Activated CD4-positive, alpha-beta memory T cell treated with anti-CD3 and anti-CD28 coated beads for 36 hours (primary cell): Measurements from ENCODE around the gene ARID3C. TPM values are rescaled to one million over a fixed set of nuclear protein-coding genes. Genes with fewer than 3 reads are reported as not detected.

ENCODE experiments used
- CTCF ChIA-PET: fragments of 350-600 bp; sonication (Branson Sonifier 250); formaldehyde crosslinking; loops from one replicate; lab custom pipeline; 2021; ENCODE audit warnings: antibody characterized with exemption, inconsistent platforms; lab: Charles Lee
- POLR2A ChIA-PET: fragments of 350-600 bp; sonication (Branson Sonifier 250); formaldehyde crosslinking; loops from one replicate; lab custom pipeline; 2021; ENCODE audit warnings: antibody characterized with exemption; lab: Charles Lee
- DNase-seq: peaks from one replicate; pipeline ENCODE4 v3.0.0-alpha.2; 2020
- H3K27ac Mint-ChIP-seq: one replicate; pipeline ENCODE4 v1.8.0; 2021; ENCODE audit warnings: mixed read lengths
- H3K27me3 Mint-ChIP-seq: one replicate; pipeline ENCODE4 v1.8.0; 2021; ENCODE audit warnings: mixed read lengths
- H3K36me3 Mint-ChIP-seq: one replicate; pipeline ENCODE4 v1.8.0; 2021; ENCODE audit warnings: mixed read lengths
- H3K4me1 Mint-ChIP-seq: one replicate; pipeline ENCODE4 v1.8.0; 2021; ENCODE audit warnings: low read depth, mixed read lengths
- H3K4me3 Mint-ChIP-seq: one replicate; pipeline ENCODE4 v1.8.0; 2021; ENCODE audit warnings: mild to moderate bottlenecking, mixed read lengths
- H3K9me3 Mint-ChIP-seq: one replicate; pipeline ENCODE4 v1.8.0; 2021; ENCODE audit warnings: mixed read lengths
- intact Hi-C: fragments of 100-400 bp; cut with micrococcal nuclease; formaldehyde crosslinking; loops from one replicate; pipeline ENCODE4 v1.15.1; 2023
- total RNA-seq, 2 experiments: library from RNA; stranded (reverse); gene quantifications; one replicate each; pipeline ENCODE4 v1.2.3, GENCODE V29; 2021

The ARID3C gene
- total RNA-seq = under 1 TPM; 0.14 to 0.17 TPM

- intact Hi-C loops = no loop called here
- H3K4me3 Mint-ChIP-seq = peak within 1 kb of the TSS; percentile 66
- POLR2A ChIA-PET = interaction anchor here (1.1 kb wide), 1 partner anchor 8 kb away, joined by 3 read pairs; no protein-coding TSS in a partner anchor
These were observed at the start of gene ARID3C for GRCh38 chr9:34628656-34629490. Gene ARID3C (minus strand): TSS chr9:34629066. CDS start chr9:34628014, 1,052 bp downstream.

GRCh38 chr9:34675869-34676268 lies 47.0 kb upstream of the ARID3C start:
- CTCF ChIA-PET = interaction anchor here (0.7 to 4.0 kb wide), 4 partner anchors 8 to 310 kb away, joined by 3 to 49 read pairs (median 4); no protein-coding TSS in a partner anchor
- H3K36me3 Mint-ChIP-seq = no peaks in the 10 kb centered on the region
- no peak overlapping the region for H3K4me3 Mint-ChIP-seq
- H3K27me3 Mint-ChIP-seq = no peaks in the 10 kb centered on the region
- no peak for DNase-seq
- intact Hi-C loops = loop anchor here (1.0 kb wide), 1 partner anchor 26 kb away; no protein-coding TSS in a partner anchor
- peaks cover 2% of the 10 kb centered on the region for H3K9me3 Mint-ChIP-seq
- peaks cover 2% of the 10 kb centered on the region for H3K4me1 Mint-ChIP-seq
- no peak overlapping the region for H3K27ac Mint-ChIP-seq
- POLR2A ChIA-PET = no interaction called here

More at GRCh38 chr9:34628656-34629490, at the start of gene ARID3C:
- H3K27ac Mint-ChIP-seq = no peak within 1 kb of the TSS
- CTCF ChIA-PET = interaction anchor here (0.9 to 2.2 kb wide), 6 partner anchors 9 to 423 kb away, joined by 3 to 7 read pairs (median 3); partner anchors contain the start of genes DCTN3 and GALT
- H3K4me1 Mint-ChIP-seq = peaks cover 14% of the 10 kb centered on the region
- no peaks in the 10 kb centered on the region for H3K36me3 Mint-ChIP-seq
- DNase-seq = peak; percentile 59
- H3K9me3 Mint-ChIP-seq = no peaks in the 10 kb centered on the region
- peaks cover 46% of the 10 kb centered on the region for H3K27me3 Mint-ChIP-seq

GRCh38 chr9:34675048-34675714 lies 46.3 kb upstream of the ARID3C start:
- H3K27me3 Mint-ChIP-seq = no peaks in the 10 kb centered on the region
- H3K36me3 Mint-ChIP-seq = peaks cover 3% of the 10 kb centered on the region
- H3K27ac Mint-ChIP-seq = no peak overlapping the region
- peaks cover 9% of the 10 kb centered on the region for H3K9me3 Mint-ChIP-seq
- DNase-seq = peak; percentile 74
- ChIA-PET CTCF (interaction anchor here (0.7 to 4.0 kb wide), 4 partner anchors 9 to 310 kb away, joined by 3 to 49 read pairs (median 4); no protein-coding TSS in a partner anchor), POLR2A (no interaction called here)
- H3K4me1 Mint-ChIP-seq = peaks cover 2% of the 10 kb centered on the region
- no peak overlapping the region for H3K4me3 Mint-ChIP-seq
- intact Hi-C loops = loop anchor here (1.0 kb wide), 1 partner anchor 27 kb away; no protein-coding TSS in a partner anchor

GRCh38 chr9:34674440-34674839 lies 45.6 kb upstream of the ARID3C start:
- Mint-ChIP-seq H3K27ac (no peak overlapping the region), H3K9me3 (peaks cover 16% of the 10 kb centered on the region), H3K4me1 (peaks cover 2% of the 10 kb centered on the region), H3K36me3 (peaks cover 7% of the 10 kb centered on the region), H3K4me3 (no peak overlapping the region), H3K27me3 (no peaks in the 10 kb centered on the region)
- no peak for DNase-seq
- POLR2A ChIA-PET = no interaction called here
- intact Hi-C loops = no loop called here
- CTCF ChIA-PET = interaction anchor here (1.9 to 4.0 kb wide), 2 partner anchors 11 to 28 kb away, joined by 5 to 49 read pairs; no protein-coding TSS in a partner anchor

GRCh38 chr9:34671307-34671706 lies 42.4 kb upstream of the ARID3C start:
- ChIA-PET POLR2A (no interaction called here), CTCF (interaction anchor here (0.6 to 1.5 kb wide), 3 partner anchors 31 to 616 kb away, joined by 3 to 5 read pairs (median 3); no protein-coding TSS in a partner anchor)
- peaks cover 9% of the 10 kb centered on the region for H3K4me1 Mint-ChIP-seq
- H3K27me3 Mint-ChIP-seq = no peaks in the 10 kb centered on the region
- no peak overlapping the region for H3K27ac Mint-ChIP-seq
- no peak for DNase-seq
- H3K4me3 Mint-ChIP-seq = no peak overlapping the region
- peaks cover 18% of the 10 kb centered on the region for H3K36me3 Mint-ChIP-seq
- peaks cover 27% of the 10 kb centered on the region for H3K9me3 Mint-ChIP-seq
- intact Hi-C loops = no loop called here

GRCh38 chr9:34669809-34670562 lies 41.1 kb upstream of the ARID3C start:
- peaks cover 18% of the 10 kb centered on the region for H3K36me3 Mint-ChIP-seq
- DNase-seq = no peak
- CTCF ChIA-PET = interaction anchor here (1.5 kb wide), 1 partner anchor 32 kb away, joined by 5 read pairs; no protein-coding TSS in a partner anchor
- peaks cover 13% of the 10 kb centered on the region for H3K4me1 Mint-ChIP-seq
- H3K27me3 Mint-ChIP-seq = no peaks in the 10 kb centered on the region
- H3K4me3 Mint-ChIP-seq = no peak overlapping the region
- peaks cover 27% of the 10 kb centered on the region for H3K9me3 Mint-ChIP-seq
- POLR2A ChIA-PET = no interaction called here
- intact Hi-C loops = loop anchor here (2.0 to 5.0 kb wide), 2 partner anchors 73 to 442 kb away; no protein-coding TSS in a partner anchor
- H3K27ac Mint-ChIP-seq = no peak overlapping the region

GRCh38 chr9:34665381-34666250 lies 36.8 kb upstream of the ARID3C start:
- peaks cover 22% of the 10 kb centered on the region for H3K9me3 Mint-ChIP-seq
- no peaks in the 10 kb centered on the region for H3K27me3 Mint-ChIP-seq
- DNase-seq = peak; percentile 93
- peaks cover 18% of the 10 kb centered on the region for H3K36me3 Mint-ChIP-seq
- H3K4me1 Mint-ChIP-seq = peaks cover 47% of the 10 kb centered on the region
- peak overlapping the region; percentile 85 for H3K27ac Mint-ChIP-seq
- POLR2A ChIA-PET = interaction anchor here (0.5 to 1.7 kb wide), 4 partner anchors 10 to 28 kb away, joined by 3 to 5 read pairs (median 3); partner anchors contain the start of genes GALT, IL11RA and SIGMAR1
- H3K4me3 Mint-ChIP-seq = peak overlapping the region; percentile 78
- intact Hi-C loops = loop anchor here (1.0 to 5.0 kb wide), 5 partner anchors 37 to 447 kb away; partner anchors contain the start of genes DNAI1, DNAJB5, FAM219A and RPP25L
- CTCF ChIA-PET = interaction anchor here (0.9 to 5.0 kb wide), 7 partner anchors 9 to 446 kb away, joined by 3 to 46 read pairs (median 8); partner anchors contain the start of genes GALT and SIGMAR1

GRCh38 chr9:34665067-34665380 lies 36.2 kb upstream of the ARID3C start:
- Mint-ChIP-seq H3K4me3 (peak overlapping the region; percentile 78), H3K27ac (peak overlapping the region; percentile 76), H3K36me3 (peaks cover 14% of the 10 kb centered on the region), H3K4me1 (peaks cover 47% of the 10 kb centered on the region), H3K27me3 (no peaks in the 10 kb centered on the region), H3K9me3 (peaks cover 16% of the 10 kb centered on the region)
- POLR2A ChIA-PET = interaction anchor here (0.5 to 1.7 kb wide), 4 partner anchors 9 to 27 kb away, joined by 3 to 5 read pairs (median 3); partner anchors contain the start of genes GALT, IL11RA and SIGMAR1
- CTCF ChIA-PET = interaction anchor here (0.8 to 5.0 kb wide), 8 partner anchors 9 to 447 kb away, joined by 3 to 46 read pairs (median 8); partner anchors contain the start of genes GALT and SIGMAR1
- DNase-seq = no peak
- intact Hi-C loops = loop anchor here (1.0 to 5.0 kb wide), 5 partner anchors 38 to 447 kb away; partner anchors contain the start of genes DNAI1, DNAJB5, FAM219A and RPP25L

GRCh38 chr9:34664281-34665066 lies 35.6 kb upstream of the ARID3C start:
- ChIA-PET CTCF (interaction anchor here (0.7 to 5.0 kb wide), 11 partner anchors 8 to 447 kb away, joined by 3 to 46 read pairs (median 7); partner anchors contain the start of genes DCTN3, GALT and SIGMAR1), POLR2A (interaction anchor here (0.7 to 1.7 kb wide), 3 partner anchors 12 to 27 kb away, joined by 3 to 5 read pairs (median 3); partner anchors contain the start of genes GALT, IL11RA and SIGMAR1)

More at GRCh38 chr9:34664281-34665066, 35.6 kb upstream of the ARID3C start:
- Mint-ChIP-seq H3K27ac (peak overlapping the region; percentile 76), H3K9me3 (peaks cover 11% of the 10 kb centered on the region), H3K4me1 (peaks cover 47% of the 10 kb centered on the region), H3K4me3 (peak overlapping the region; percentile 78), H3K27me3 (no peaks in the 10 kb centered on the region), H3K36me3 (peaks cover 11% of the 10 kb centered on the region)
- intact Hi-C loops = loop anchor here (1.0 to 5.0 kb wide), 6 partner anchors 18 to 448 kb away; partner anchors contain the start of genes DNAI1, DNAJB5, FAM219A and GALT
- peak; percentile 88 for DNase-seq
